ENCODE data around the gene FAM222A.

DNA sequence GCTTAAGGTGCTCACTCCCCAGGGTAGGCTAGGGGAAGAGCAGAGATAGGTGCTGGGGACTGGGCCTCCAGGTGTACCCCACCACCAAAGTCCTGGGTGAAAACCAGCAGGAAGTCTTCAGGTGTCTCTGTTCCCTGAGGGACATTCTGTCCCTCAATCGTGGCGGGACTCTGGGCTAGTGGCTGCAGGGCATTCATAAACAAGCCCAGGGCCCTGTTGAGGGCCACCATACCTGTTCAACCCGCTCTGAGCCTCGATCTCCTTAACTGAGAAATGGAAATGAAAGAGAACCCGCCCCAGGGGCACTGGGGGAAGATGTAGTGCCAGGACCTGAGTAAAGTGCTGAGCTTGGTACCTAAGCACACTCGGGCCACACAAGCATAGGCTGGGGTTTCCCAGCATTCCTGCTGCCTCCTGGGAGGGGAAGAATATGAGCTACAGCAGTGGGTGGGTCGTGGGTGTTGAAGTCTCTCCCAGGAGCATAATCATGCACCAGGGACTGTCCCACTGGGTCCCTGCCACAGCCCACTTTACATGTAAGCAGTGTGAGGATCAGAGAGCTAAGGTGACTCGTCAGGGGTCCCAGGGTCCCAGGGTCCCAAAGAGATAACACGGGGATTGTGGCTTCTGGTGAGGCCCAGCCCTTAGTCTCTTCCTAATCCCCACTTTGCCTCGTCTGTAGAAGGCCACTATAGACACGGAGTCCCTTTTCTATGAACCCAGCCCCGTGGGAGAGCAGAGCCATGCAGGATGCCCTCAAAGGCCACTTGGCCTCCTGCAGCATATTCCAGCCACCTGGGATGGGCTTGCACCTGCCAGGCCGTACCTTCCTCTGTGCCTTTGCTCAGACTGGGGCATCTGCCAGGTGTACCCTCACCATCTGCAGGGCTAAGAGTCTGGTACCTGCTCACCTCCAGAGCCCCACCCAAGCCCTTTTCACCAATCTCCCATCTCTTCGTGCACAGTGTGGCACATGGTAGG is 14.4 kb downstream of the FAM222A start:
- TF ChIP-seq, protein P1, sequence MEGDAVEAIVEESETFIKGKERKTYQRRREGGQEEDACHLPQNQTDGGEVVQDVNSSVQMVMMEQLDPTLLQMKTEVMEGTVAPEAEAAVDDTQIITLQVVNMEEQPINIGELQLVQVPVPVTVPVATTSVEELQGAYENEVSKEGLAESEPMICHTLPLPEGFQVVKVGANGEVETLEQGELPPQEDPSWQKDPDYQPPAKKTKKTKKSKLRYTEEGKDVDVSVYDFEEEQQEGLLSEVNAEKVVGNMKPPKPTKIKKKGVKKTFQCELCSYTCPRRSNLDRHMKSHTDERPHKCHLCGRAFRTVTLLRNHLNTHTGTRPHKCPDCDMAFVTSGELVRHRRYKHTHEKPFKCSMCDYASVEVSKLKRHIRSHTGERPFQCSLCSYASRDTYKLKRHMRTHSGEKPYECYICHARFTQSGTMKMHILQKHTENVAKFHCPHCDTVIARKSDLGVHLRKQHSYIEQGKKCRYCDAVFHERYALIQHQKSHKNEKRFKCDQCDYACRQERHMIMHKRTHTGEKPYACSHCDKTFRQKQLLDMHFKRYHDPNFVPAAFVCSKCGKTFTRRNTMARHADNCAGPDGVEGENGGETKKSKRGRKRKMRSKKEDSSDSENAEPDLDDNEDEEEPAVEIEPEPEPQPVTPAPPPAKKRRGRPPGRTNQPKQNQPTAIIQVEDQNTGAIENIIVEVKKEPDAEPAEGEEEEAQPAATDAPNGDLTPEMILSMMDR (conservative IDR thresholded peaks at IDR 0.05), result no peak
- no peak for TF ChIP-seq EZH2 (IDR thresholded peaks at IDR 0.05; ENCODE audit: low read depth)

Measured in PC-9 (cell line).